ENCODE results near the gene PEX10. TPM values are rescaled to one million over a fixed set of nuclear protein-coding genes. Genes with fewer than 3 reads are reported as not detected.

Gene PEX10
- total and polyA plus RNA-seq, 2 of the 8 experiments (the other 6 are each of a cell fraction or from before 2014, with no cell fraction given): 24.3 to 26.9 TPM

DNA sequence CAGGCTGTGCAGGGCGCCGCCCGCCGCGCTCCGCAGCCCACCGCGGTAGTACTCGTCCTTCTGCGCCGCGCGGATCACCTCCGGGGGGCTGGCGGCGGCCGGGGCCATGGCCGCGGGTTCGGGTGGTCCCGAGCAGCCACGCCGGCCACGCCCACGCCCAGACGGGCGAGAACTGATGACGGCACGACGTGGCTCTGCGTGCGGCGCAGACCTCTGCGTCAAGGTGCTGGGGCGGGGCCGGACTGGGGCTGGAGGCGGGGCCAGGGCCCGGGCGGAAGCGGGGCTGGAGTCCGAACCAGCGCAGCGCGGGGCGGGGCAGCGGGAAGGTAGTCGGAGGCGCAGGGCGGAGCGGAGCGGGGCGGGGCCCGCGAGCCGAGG is at the start of gene PEX10 (continued):
- no peak for TF ChIP-seq CHD7 (IDR thresholded peaks at IDR 0.05; ENCODE audit: insufficient replicate concordance, low read length)
- TF ChIP-seq ATF2 (IDR thresholded peaks at IDR 0.05; ENCODE audit: low read length): no peak
- TF ChIP-seq CHD1 (IDR thresholded peaks at IDR 0.05; ENCODE audit: low read depth, low read length): no peak
- TF ChIP-seq SUZ12 (IDR thresholded peaks at IDR 0.05; ENCODE audit: low read length): no peak
- no peak for TF ChIP-seq SAP30 (IDR thresholded peaks at IDR 0.05; ENCODE audit: insufficient read depth, insufficient replicate concordance, low read length)
- TF ChIP-seq MAFK (IDR thresholded peaks at IDR 0.05; ENCODE audit: low read depth, low read length): no peak

All from H1 (cell line).